Putamen (tissue), 1 donor: Measurements from ENCODE around the gene FBXW4.
A peak's percentile ranks its signal among the peaks of the same experiment; 100 is the strongest.

Experiments used
- DNase-seq: peaks from one replicate; pipeline ENCODE4 v3.0.0-alpha.2; 2016; ENCODE audit warnings: low spot score

Gene FBXW4

GRCh38 chr10:101694674-101695403 lies at the start of gene FBXW4:
FBXW4 (minus strand) TSS chr10:101695170; CDS start chr10:101695105, 65 bp downstream.
- DNase-seq = peak; percentile 41

GRCh38 chr10:101744267-101744666 lies 49.3 kb upstream of the FBXW4 start:
- DNase-seq = no peak

DNA sequence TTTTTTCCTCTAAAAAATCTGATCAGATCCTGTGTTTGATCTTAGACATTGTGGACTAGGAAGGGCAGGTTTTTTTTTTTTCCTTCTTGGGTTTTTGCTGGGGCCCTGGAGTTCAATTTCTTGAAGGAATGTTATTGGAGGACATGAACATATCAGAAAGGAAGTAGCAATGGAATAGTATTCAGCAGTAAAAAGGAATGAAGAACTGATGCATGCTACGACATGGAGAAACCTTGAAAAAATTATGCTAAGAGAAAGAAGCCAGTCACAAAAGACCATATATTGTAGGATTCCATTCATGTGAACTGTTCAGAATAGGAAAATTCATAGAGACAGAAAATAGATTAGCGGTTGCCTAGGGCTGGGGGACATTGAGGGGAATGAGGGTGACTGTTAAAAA lies 47.0 kb upstream of the FBXW4 start:
- no peak for DNase-seq

DNA sequence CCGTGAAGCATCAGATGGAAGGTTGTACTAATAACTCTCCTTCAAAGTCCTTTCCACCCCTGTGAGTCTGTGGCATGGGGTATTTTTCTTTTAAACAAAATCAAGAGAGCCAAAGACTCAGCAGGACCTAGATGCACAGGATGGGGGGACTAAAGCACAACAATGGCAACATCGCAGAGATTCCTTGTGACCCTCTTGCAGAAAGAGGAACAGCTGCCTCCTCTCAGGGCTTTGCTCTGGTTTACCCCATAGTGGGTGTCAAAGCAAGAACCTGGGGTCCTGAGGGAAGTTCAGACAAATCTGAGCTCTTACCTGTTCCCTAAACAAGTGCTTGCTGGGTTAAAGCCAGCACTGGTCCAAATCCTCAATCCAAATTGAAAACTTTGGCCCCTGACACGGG lies 41.7 kb upstream of the FBXW4 start:
- DNase-seq = no peak

DNA sequence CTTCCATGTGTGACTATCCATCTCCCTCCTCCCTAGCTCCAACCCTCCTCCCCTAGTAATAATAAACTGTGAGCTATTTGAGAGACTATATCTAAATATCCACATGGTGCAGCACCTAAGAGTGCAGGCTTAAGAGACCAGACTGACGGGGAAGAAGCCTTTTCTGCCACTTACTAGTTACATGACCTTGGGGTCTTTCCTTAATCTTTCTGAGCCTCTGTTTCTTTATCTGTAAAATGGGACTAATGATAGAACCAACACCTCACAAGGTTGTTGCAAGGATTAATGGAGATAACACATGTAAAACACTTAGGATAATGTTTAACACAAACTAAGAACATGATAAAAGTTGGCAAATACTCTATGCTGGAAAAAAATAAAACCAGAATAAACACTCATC lies 37.1 kb upstream of the FBXW4 start:
- DNase-seq = no peak

DNA sequence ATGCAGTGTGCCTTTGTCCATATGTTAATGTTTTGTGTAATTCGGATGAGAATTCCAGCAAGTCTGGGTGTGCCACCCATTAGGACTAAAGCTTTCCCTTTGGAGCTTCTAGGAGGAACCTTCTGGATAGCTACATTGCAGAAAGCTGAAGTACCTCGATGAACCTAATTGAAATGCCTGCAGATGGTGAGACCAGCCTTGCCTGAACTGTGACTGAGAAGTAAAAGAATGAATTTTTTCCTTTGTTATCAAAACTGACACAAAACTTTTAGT lies 31.1 kb upstream of the FBXW4 start:
- DNase-seq = no peak

GRCh38 chr10:101725296-101726114 lies 30.5 kb upstream of the FBXW4 start:
- no peak for DNase-seq

GRCh38 chr10:101724446-101724845 lies 29.5 kb upstream of the FBXW4 start:
- DNase-seq = no peak

GRCh38 chr10:101723176-101723575 lies 28.2 kb upstream of the FBXW4 start:
- DNase-seq = no peak

- DNase-seq = no peak
These were observed 26.8 kb upstream of the FBXW4 start for GRCh38 chr10:101721806-101722205.

DNA sequence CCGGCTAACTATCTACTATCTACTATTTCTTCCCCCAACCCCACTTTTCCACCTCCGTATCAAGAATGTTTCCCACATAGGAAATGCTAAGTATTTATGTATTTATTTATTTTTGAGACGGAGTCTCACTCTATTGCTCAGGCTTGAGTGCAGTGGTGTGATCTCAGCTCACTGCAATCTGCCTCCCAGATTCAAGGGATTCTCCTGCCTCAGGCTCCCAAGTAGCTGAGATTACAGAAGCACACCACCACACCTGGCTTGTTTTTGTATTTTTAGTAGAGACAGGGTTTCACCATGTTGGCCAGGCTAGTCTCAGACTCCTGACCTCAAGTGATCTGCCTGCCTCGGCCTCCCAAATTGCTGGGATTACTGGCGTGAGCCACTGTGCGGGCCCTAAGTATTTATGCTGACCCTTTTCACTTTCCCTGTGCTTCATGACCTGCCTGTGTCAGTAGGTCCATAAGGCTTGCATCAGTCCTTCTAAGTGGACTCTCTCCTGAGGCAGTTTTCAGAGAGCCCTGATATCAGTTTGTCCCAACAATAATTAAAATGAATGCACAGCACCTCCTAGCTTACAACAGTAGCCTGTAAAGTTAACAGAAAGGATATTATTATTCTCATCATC lies 25.7 kb upstream of the FBXW4 start:
- DNase-seq = no peak

DNA sequence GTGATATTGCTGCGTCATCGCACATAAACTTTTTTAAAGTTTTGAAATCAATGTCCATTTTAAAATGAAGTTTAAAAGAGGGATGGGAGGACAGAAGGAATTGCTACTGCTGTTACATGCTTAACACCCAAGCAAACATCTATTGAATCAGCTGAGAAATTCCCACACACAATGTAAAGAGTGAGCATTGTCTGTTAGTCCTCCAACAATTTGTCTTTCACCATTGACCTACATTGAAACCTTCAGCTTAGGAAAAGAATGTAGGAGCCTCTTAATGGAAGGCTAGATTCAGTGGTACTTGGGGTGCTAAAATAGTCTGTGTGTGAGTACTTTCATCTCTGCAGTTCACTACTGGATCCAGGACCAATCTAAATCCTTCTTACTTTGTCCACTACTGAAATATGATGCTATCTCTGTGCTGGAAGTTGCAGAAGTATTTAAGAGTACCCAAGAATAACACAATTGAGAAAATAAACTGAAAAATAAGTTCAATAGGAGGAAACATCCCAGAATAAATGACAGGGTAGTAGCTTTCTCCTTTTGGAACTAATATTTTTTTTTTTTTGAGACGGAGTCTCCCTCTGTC lies 23.8 kb upstream of the FBXW4 start:
- DNase-seq = no peak

GRCh38 chr10:101716891-101717659 lies 22.1 kb upstream of the FBXW4 start:
- DNase-seq = no peak

GRCh38 chr10:101712997-101713396 lies 18.0 kb upstream of the FBXW4 start:
- no peak for DNase-seq

DNA sequence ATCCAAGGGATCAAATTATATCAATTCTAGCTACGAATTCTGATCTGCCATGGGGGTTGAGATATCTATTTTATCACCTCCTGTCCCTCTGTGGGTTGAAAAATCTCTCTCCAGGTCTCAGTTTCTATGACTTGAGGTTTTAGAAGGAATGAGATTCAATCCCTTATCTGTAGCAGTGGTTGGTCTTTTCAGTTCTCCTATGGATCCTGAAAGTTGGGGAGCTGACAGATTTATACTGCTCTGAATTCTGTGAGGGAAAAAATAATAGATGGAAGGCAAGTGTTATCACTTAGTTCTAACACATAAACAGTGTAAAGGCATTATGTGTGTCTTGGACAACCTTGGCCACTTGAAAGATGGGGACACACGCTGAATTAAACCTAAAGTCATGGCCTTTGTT lies 15.8 kb upstream of the FBXW4 start:
- no peak for DNase-seq

- DNase-seq = no peak
These were observed 15.2 kb upstream of the FBXW4 start for GRCh38 chr10:101710059-101710695.

- DNase-seq = no peak
These were observed 14.5 kb upstream of the FBXW4 start for GRCh38 chr10:101709359-101710058.

DNA sequence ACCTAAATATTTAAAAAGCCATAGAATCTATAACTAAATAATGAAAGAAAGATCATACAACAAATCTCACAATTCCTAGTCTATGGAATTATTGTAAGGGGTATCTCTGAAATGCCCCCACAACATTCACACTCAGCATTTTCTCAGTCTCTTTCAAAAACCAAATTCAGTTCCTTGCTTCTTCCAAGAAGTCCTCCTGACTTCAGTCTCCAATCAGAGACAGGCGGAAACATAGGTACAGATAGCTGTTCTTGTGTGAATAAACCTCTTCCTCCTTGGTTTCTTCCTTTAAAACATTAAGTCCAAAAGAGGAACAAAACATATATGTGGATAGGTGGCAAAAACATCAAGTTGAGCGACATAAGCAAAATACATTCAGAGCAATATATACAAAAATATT lies 13.9 kb upstream of the FBXW4 start:
- DNase-seq = no peak

DNA sequence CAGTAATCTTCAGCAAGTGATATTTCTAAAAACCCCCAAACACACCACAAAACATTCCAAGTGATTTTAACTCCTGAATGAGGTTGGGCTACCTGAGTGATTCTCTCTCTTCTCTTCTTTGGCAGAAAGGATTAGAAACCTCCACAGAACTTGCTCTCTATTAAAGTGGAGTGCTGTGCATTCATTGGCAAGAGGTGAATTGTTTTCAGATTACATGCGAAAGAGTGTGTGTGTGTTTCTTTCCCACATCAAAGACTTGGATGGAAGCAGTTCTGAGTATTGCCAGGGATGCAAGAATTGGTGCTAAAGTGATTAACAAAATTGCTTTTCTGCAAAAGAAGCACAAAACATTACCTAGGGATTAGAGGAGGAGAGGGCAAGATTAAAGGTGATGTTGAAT lies 13.1 kb upstream of the FBXW4 start:
- DNase-seq = no peak

GRCh38 chr10:101704331-101704730 lies 9.4 kb upstream of the FBXW4 start:
- no peak for DNase-seq

GRCh38 chr10:101696632-101697031 lies 1.7 kb upstream of the FBXW4 start:
- DNase-seq = no peak
